Ishikawa (cell line): ENCODE results near the gene NCK2.

Experiments used
- CEBPB ChIP-seq: IDR thresholded peaks from 2 replicates; pipeline ENCODE4 v1.6.1; 2012
- CREB1 ChIP-seq: IDR thresholded peaks from 2 replicates; pipeline ENCODE4 v1.6.1; 2012; ENCODE audit warnings: low read depth
- EGR1 ChIP-seq: IDR thresholded peaks from 2 replicates; pipeline ENCODE4 v1.6.1; 2012
- EP300 ChIP-seq: IDR thresholded peaks from 2 replicates; pipeline ENCODE4 v1.6.1; 2012; ENCODE audit warnings: borderline replicate concordance
- FOXM1 ChIP-seq: IDR thresholded peaks from 2 replicates; pipeline ENCODE4 v1.6.1; 2012; ENCODE audit warnings: low read depth, borderline replicate concordance
- NFIC ChIP-seq: IDR thresholded peaks from 2 replicates; pipeline ENCODE4 v1.6.1; 2012
- RAD21 ChIP-seq: IDR thresholded peaks from 2 replicates; pipeline ENCODE4 v1.6.1; 2012; ENCODE audit warnings: low read depth
- TAF1 ChIP-seq: IDR thresholded peaks from 2 replicates; pipeline ENCODE4 v1.6.1; 2012; ENCODE audit warnings: low read depth, mild to moderate bottlenecking
- TCF12 ChIP-seq: IDR thresholded peaks from 2 replicates; pipeline ENCODE4 v1.6.1; 2012; ENCODE audit warnings: low read depth
- TEAD4 ChIP-seq: IDR thresholded peaks from 2 replicates; pipeline ENCODE4 v1.6.1; 2012
- YY1 ChIP-seq: IDR thresholded peaks from 2 replicates; pipeline ENCODE4 v1.6.1; 2012; ENCODE audit warnings: low read depth
- ZBTB7A ChIP-seq: IDR thresholded peaks from 2 replicates; pipeline ENCODE4 v1.6.1; 2012; ENCODE audit warnings: low read depth
- TF ChIP-seq, protein P1 (sequence below): IDR thresholded peaks from 2 replicates; pipeline ENCODE4 v1.6.1; 2012; ENCODE audit warnings: low read depth, mild to moderate bottlenecking
- TF ChIP-seq, protein P2 (sequence below): IDR thresholded peaks from 2 replicates; pipeline ENCODE4 v1.6.1; 2012
- TF ChIP-seq, protein P3 (sequence below): IDR thresholded peaks from 2 replicates; pipeline ENCODE4 v1.6.1; 2012

NCK2 gene

DNA sequence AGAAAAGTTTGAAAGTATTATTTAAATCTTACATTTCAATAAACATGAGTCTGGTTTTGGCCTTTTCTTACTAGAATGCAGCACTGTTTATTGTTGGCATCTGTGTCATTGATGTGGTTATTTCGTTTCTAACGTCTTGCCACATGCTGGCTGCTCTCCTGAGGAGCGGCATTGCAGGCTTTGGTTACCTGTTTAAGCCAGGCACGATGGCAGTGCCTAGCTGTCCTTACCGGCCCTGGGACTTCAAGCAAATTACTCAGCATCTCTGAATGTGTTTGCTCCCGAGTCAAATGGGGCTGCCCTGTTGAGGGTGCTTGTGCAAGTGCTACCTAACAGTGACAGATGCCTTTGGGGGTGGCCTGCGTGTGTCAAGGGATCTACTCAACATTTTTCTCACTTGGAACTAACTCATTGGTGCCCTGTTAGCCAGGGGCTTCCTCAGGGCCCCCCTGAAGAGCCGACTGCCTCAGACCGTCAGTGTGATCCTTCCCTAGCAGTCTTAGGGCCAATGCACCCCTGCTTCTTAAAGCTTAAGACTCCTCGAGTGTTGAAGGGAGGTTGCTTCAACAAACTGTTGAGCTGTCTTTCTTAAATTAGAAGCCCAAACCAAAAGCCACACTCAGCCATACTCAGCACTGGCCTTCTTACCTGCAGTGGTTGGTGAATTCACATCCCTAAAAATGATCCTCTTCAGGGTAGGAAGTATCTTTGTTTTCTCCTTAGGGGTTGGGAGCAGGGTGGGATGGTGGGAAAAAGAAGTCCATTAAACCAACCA lies 151.5 kb downstream of the NCK2 start:
- TF ChIP-seq YY1: no peak
- no peak for TF ChIP-seq CREB1
- no peak for TF ChIP-seq EP300

DNA sequence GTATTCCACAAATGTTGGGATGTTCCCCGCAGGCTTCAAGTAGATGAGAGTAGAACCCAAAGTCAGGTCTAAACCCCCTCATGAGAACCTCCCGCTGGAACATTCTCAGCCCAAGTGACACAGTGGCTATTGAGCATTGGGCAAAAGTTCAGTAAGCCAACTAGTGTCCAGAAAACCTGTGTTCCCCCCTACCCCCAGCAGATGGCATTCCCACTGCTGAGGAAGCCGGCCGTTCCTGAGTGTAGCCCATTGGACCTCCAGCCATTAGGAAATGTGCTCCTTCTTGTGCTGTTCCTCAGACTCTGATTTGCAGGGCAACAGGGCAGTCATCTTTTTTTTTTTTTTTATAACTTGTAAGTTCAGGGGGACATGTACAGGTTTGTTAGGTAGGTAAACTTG lies 152.1 kb downstream of the NCK2 start:
- TF ChIP-seq, protein P1, sequence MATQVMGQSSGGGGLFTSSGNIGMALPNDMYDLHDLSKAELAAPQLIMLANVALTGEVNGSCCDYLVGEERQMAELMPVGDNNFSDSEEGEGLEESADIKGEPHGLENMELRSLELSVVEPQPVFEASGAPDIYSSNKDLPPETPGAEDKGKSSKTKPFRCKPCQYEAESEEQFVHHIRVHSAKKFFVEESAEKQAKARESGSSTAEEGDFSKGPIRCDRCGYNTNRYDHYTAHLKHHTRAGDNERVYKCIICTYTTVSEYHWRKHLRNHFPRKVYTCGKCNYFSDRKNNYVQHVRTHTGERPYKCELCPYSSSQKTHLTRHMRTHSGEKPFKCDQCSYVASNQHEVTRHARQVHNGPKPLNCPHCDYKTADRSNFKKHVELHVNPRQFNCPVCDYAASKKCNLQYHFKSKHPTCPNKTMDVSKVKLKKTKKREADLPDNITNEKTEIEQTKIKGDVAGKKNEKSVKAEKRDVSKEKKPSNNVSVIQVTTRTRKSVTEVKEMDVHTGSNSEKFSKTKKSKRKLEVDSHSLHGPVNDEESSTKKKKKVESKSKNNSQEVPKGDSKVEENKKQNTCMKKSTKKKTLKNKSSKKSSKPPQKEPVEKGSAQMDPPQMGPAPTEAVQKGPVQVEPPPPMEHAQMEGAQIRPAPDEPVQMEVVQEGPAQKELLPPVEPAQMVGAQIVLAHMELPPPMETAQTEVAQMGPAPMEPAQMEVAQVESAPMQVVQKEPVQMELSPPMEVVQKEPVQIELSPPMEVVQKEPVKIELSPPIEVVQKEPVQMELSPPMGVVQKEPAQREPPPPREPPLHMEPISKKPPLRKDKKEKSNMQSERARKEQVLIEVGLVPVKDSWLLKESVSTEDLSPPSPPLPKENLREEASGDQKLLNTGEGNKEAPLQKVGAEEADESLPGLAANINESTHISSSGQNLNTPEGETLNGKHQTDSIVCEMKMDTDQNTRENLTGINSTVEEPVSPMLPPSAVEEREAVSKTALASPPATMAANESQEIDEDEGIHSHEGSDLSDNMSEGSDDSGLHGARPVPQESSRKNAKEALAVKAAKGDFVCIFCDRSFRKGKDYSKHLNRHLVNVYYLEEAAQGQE: no peak
- TF ChIP-seq TAF1: no peak
- no peak for TF ChIP-seq RAD21
- no peak for TF ChIP-seq EP300
- TF ChIP-seq YY1: no peak
- no peak for TF ChIP-seq ZBTB7A
- no peak for TF ChIP-seq FOXM1
- no peak for TF ChIP-seq EGR1

DNA sequence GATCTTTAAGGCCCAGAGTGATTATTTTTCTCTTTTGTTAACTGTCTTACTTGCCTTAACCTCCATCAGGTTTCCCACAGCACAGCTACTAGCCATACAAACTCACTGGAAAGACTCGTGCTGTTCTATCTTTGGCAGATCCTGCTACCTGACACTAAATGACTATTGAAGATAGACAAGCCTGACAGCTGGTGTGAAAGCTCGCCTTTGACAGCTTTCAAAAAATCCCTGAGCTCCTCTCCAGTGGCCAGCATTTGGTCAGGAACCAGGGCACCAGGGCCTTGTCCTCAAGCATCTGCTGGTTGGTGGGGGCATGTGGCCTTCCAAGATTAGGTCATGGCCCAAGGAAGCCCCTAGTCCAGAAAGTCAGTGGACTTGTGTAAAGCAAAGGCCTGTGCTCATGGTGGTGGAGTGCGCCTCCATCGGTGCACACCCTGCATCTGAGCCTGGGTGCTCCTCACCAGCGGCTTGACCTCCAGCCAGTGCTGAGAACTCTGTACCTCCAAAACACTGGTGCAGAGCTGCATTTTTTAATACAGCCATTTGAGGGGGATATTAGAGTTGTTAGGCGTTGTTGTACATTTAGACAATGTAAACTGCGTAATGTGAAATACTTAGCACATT lies 158.5 kb downstream of the NCK2 start:
- TF ChIP-seq RAD21 (no peak), NFIC (no peak), TAF1 (no peak), ZBTB7A (no peak), EGR1 (no peak), TEAD4 (no peak), YY1 (no peak)
- TF ChIP-seq, protein P1: no peak
- TF ChIP-seq, protein P2, sequence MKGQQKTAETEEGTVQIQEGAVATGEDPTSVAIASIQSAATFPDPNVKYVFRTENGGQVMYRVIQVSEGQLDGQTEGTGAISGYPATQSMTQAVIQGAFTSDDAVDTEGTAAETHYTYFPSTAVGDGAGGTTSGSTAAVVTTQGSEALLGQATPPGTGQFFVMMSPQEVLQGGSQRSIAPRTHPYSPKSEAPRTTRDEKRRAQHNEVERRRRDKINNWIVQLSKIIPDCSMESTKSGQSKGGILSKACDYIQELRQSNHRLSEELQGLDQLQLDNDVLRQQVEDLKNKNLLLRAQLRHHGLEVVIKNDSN: no peak

DNA sequence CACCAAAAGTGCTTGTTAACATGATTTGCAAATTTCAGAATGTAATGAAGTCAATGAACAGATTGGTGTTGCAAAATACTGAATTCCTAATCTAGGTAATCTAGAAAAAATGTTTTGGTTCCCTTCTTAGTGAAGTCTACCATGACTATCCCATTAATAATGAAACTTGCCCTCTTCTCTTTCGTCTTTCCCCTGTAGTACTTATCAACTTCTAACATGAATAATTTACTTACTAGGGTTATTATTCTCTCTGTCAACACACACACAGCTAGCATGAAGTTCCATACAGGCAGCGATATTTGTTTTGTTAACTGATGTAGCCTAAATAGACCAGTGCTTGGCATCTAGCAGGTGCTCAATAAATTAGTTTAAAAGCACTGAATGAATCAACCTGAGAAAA lies 160.2 kb downstream of the NCK2 start:
- no peak for TF ChIP-seq RAD21
- TF ChIP-seq, protein P3, sequence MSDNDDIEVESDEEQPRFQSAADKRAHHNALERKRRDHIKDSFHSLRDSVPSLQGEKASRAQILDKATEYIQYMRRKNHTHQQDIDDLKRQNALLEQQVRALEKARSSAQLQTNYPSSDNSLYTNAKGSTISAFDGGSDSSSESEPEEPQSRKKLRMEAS: no peak
- TF ChIP-seq TAF1: no peak
- no peak for TF ChIP-seq EP300
- TF ChIP-seq CEBPB: no peak
- TF ChIP-seq TEAD4: no peak
- no peak for TF ChIP-seq TCF12
- TF ChIP-seq, protein P1: no peak
- TF ChIP-seq YY1: no peak
- no peak for TF ChIP-seq EGR1

DNA sequence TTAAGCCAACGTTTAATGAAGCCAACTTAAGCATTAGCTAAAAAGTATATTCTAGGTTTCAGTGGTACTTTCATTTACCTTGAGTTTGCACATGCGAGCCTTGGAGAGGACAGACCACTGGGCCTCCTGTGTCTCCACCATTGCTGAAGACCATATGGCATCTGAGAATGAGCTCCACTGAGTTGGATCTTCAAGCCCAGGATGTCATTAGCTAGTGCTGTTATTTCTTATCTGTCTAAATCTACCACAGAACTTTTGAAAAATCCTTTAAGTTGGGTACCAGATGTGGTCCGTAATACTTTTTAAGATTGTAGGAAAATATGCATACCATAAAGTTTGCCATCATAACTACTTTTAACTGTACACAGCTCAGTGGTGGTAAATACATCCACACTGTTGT lies 161.8 kb downstream of the NCK2 start:
- TF ChIP-seq TAF1 (no peak), FOXM1 (no peak), RAD21 (no peak), CREB1 (no peak), YY1 (no peak), CEBPB (no peak), NFIC (no peak), EGR1 (no peak), TEAD4 (no peak), ZBTB7A (no peak), TCF12 (no peak)
- TF ChIP-seq, protein P2: no peak
- TF ChIP-seq, protein P1: no peak
- TF ChIP-seq, protein P3: no peak
